Posterior cingulate gyrus (tissue), 11 donors: Measurements from ENCODE around the gene TOP1.

Experiments used
- DNase-seq, 10 donors: peaks; one replicate each; pipeline versions ENCODE4 v3.0.0 to v3.0.0-alpha.2; 2020 to 2021; ENCODE audit warnings: mixed read lengths in 3 of 10
- intact Hi-C: fragments of 100-400 bp; cut with DNase I; formaldehyde crosslinking; loops from one replicate; pipeline ENCODE4 v1.15.1; 2023

Gene TOP1

DNA sequence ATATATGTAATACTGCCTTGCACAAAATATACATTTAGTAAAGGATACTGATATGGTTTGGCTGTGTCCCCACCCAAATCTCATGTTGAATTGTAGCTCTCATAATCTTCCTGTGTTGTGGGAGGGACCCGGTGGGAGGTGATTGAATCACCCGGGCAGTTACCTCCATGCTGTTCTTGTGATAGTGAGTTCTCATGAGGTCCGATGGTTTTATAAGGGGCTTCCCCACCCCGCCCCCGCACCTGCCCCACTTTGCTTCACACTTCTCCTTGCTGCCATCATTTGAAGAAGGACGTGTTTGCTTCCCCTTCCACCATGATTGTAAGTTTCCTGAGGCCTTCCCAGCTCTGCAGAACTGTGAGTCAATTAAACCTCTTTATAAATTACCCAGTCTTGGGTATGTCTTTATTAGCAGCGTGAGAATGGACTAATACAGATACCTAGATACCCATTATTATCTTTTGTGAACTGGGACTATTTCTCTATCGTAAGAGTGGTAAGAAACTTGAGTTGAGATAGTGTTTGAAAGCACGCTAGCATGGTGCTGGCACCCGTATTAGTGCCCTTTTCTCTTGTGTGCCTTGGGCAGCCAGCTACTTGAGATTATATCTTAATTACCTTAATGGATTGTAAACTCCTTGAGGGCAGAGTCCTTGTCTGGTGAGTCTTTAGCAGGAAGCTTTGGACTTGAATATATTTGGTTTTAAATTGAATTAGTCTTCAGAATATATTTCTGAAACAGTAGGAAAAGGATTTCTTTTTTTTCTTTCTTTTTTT lies 25.6 kb downstream of the TOP1 start:
- intact Hi-C loops, result no loop called here
- no peak for DNase-seq

DNA sequence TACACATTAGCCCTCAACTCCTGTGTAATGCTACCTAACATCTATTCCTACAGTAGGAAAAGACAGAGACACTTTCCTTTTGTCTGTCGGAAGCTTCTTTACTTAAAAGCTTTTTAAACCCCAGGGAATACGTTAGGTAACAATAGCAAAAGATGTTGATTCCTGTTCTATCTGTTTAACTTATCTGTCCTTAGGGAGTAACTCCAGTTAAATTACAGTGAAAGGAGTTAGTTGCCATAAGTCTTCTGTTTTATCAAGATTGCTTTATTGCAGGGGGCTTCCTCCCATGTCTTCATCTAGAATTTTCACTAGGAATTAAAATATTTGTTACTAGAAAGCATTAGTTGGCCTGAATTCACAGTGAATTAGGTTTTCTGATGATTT lies 26.2 kb downstream of the TOP1 start:
- intact Hi-C loops, result no loop called here
- no peak for DNase-seq

- intact Hi-C loops, result no loop called here
- no peak for DNase-seq
These were observed 27.1 kb downstream of the TOP1 start for GRCh38 chr20:41055679-41056078.

GRCh38 chr20:41057999-41058673 lies 29.5 kb downstream of the TOP1 start:
- intact Hi-C loops, result no loop called here
- no peak for DNase-seq

- intact Hi-C loops, result no loop called here
- no peak for DNase-seq
These were observed 30.3 kb downstream of the TOP1 start for GRCh38 chr20:41058674-41059635.

DNA sequence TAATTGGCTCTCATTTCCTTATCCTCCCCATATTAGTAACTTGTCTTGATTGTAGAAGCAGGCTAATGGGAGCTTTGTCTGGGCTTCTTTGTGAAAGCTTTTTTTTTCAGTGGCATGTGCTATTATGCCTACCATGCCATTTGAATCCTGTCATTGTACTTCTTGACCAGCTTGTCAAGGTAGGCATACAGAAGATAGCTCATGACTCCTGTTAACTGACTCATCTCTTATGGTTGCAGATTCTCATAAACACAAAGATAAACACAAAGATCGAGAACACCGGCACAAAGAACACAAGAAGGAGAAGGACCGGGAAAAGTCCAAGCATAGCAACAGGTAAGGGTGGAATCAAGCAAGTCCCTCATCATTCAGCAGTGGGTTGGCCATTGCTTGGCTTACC lies 32.5 kb downstream of the TOP1 start:
- no peak for DNase-seq
- intact Hi-C loops, result no loop called here

DNA sequence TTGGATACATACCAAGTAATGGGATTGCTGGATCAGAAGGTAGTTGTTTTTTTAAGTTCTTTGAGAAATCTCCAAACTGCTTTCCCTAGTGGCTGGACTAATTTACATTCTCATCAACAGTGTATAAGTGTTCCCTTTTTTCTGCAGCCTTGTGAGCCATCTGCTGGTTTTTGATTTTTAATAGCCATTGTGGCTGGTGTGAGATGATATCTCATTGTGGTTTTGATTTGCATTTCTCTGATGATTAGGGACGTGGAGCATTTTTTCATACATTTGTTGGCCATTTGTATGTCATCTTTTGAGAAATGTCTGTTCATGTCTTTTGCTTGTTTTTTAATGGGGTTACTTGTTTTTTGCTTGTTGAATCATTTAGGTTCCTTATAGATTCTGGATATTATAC lies 34.8 kb downstream of the TOP1 start:
- intact Hi-C loops, result no loop called here
- DNase-seq, result no peak

DNA sequence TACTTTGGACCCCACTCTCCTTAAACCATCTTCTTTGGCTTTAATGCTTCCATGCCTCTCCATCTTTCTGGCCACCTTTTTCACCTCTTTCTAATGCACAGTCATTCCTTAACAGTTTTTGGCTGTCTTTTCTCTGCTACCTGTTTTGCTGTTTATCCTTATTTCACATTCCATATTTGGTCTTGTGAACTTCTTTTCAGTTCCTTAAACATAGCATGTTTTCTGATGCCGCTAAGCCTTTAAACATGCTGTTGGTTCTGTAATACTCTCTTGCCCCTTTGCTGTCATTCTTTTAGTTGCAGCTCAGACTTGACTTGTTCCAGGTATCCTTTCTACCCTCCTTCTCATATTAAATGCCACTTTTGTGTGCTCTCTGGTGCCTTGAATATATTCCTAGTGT lies 35.8 kb downstream of the TOP1 start:
- intact Hi-C loops, result no loop called here
- no peak for DNase-seq

- no peak for DNase-seq
- intact Hi-C loops, result no loop called here
These were observed 37.1 kb downstream of the TOP1 start for GRCh38 chr20:41065716-41066115.

GRCh38 chr20:41068806-41069205 lies 40.2 kb downstream of the TOP1 start:
- intact Hi-C loops, result no loop called here
- no peak for DNase-seq

- intact Hi-C loops, result no loop called here
- DNase-seq, result no peak
These were observed 43.7 kb downstream of the TOP1 start for GRCh38 chr20:41072190-41072863.

GRCh38 chr20:41072915-41073314 lies 44.3 kb downstream of the TOP1 start:
- DNase-seq, result no peak
- intact Hi-C loops, result no loop called here

- no peak for DNase-seq
- intact Hi-C loops, result no loop called here
These were observed 45.8 kb downstream of the TOP1 start for GRCh38 chr20:41074441-41074840.

- intact Hi-C loops, result no loop called here
- DNase-seq, result no peak
These were observed 48.2 kb downstream of the TOP1 start for GRCh38 chr20:41076776-41077175.

DNA sequence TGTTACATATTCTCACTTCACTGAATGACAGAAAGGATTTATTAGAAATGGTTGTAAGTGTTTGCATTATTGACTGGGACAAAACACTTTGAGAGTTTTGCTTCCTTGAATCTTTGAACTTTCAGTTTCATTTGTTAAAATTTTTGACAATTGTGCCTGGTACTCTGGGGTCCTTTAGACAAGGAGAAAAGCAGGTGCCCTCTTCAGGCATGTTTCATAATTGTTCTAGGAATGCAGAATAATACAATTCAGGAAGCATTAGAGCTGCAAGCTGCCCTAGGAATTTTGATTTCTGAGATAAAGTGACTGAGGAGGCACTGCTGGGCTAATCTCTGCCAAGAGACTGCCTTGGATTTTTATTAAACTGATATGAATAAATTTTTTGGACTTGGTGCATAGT lies 49.7 kb downstream of the TOP1 start:
- no peak for DNase-seq
- intact Hi-C loops, result no loop called here

GRCh38 chr20:41079066-41079465 lies 50.4 kb downstream of the TOP1 start:
- intact Hi-C loops, result no loop called here
- DNase-seq, result no peak

DNA sequence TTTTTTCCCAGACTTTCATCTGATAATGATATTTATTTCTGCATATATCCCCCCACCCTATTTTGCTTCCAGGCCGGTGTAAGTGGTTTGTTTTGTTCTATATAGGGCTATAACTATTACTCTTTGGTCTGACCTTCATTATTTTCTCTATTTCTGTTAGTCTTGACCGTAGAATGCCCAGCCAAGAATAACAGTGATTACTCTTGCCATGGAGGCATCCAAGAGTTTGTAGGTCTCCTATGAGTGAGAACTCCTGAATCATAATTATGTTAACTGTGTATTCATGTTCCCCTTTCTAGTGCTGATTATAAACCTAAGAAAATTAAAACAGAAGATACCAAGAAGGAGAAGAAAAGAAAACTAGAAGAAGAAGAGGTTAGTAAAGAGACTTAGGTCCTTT lies 52.2 kb downstream of the TOP1 start:
- intact Hi-C loops, result loop anchor here (5.0 kb wide), 1 partner anchor 44 kb away; no protein-coding TSS in a partner anchor
- no peak for DNase-seq

DNA sequence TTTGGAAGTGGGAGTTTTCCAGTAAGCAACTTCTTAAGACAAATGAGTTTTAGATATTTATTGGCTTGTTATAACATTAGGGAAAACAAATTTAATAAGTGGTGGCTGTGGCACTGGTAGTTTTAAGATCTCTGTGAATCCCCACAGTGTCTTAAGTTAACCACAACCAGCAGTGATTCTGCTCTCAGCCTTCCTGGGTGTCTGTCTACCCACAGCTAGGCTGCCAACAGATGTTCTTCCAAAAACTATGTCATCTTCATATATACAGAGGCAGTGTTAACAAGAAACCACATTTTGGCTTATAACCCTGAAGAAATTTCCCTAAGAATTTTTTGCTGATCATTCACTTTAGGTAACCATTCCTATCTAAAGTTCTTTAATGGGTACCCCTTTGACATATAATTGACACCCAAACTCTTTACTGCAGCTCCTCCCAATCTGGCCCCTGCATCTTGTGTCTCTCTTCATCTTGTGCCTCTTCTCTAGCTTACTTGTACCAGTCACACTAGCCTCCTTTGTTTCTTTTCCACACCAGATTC lies 52.7 kb downstream of the TOP1 start:
- no peak for DNase-seq
- intact Hi-C loops, result loop anchor here (5.0 kb wide), 1 partner anchor 44 kb away; no protein-coding TSS in a partner anchor

DNA sequence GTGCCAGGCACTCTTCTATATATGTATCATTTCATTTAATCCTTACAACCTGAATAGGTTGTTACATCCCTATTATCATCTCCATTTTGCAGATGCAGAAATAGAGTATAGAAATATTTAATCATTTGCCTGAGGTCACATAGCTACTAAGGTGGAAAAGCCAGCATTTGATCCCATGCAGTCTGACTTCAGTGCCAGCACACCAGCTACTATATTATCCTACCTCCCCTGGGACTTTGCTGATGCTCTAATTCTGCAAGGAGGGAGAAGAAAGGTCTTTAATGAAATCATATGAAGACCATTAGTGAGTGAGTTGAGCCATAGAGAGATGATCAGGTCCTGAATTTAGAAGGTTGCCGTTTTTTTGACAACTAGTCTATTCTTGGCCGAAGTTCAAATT lies 53.7 kb downstream of the TOP1 start:
- no peak for DNase-seq
- intact Hi-C loops, result loop anchor here (5.0 kb wide), 1 partner anchor 45 kb away; no protein-coding TSS in a partner anchor

DNA sequence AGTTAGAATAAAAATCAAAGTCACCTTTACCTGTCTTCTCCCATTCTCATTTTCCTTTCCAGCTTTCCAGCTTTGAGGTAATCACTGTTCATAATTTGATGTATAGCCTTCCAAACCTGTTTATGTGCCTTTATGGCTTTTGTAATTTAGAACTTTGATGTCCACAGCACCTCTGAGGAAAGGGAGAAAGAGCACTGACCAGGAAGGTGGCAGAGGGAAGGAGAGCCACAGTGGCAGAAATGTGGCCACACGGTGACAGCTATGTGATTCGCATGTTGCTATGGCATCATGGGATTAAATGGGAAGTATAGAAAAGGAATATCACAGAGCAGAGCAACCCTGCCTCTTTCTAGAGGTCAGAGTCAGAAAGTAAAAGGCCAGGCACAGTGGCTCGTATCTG lies 57.0 kb downstream of the TOP1 start:
- intact Hi-C loops, result no loop called here
- DNase-seq, result no peak
